DND-41 (cell line): ENCODE data around the gene MGAT5.

Source experiments
- ATAC-seq: fragments of 200-7000 bp; cut with Tn5 transposase; 3 replicates; pipeline ENCODE4 v1.9.1; 2021; ENCODE audit warnings: low read depth; ENCODE audit not compliant: insufficient read depth
- DNase-seq: peaks from one replicate; pipeline ENCODE4 v3.0.0-alpha.2; 2020
- H2AFZ ChIP-seq: 2 replicates; pipeline ENCODE4 v1.6.0; 2012; ENCODE audit warnings: low read depth, low read length
- H3K27ac ChIP-seq: 2 replicates; pipeline ENCODE4 v1.5.1; 2012; ENCODE audit warnings: low read length, inconsistent platforms
- H3K27me3 ChIP-seq: fragments of 200-600 bp; sonication (generic); 2 replicates; pipeline ENCODE4 v1.6.0; 2012; ENCODE audit warnings: low read length, mild to moderate bottlenecking, inconsistent platforms; ENCODE audit not compliant: insufficient read depth, poor library complexity
- H3K36me3 ChIP-seq: 2 replicates; pipeline ENCODE4 v1.5.1; 2012; ENCODE audit warnings: low read length, inconsistent platforms; ENCODE audit not compliant: insufficient read depth
- H3K4me1 ChIP-seq: 2 replicates; pipeline ENCODE4 v1.5.1; 2012; ENCODE audit warnings: mild to moderate bottlenecking, low read length; ENCODE audit not compliant: insufficient read depth
- H3K4me2 ChIP-seq: 2 replicates; pipeline ENCODE4 v1.6.0; 2012; ENCODE audit warnings: mild to moderate bottlenecking, moderate library complexity, low read length, inconsistent platforms; ENCODE audit not compliant: insufficient read depth
- H3K4me3 ChIP-seq, 2 experiments: fragments of 200-600 bp in 1 of 2; shearing (Covaris generic) in 1 of 2; 2 replicates each; pipeline ENCODE4 v1.5.1; 2012 to 2016; ENCODE audit warnings: inconsistent platforms in 2 of 2, low read length in 2 of 2, mild to moderate bottlenecking in 2 of 2, low read depth in 1 of 2, moderate library complexity in 1 of 2
- H3K79me2 ChIP-seq: 2 replicates; pipeline ENCODE4 v1.6.0; 2012; ENCODE audit warnings: low read length, inconsistent platforms; ENCODE audit not compliant: insufficient read depth
- H3K9ac ChIP-seq: 2 replicates; pipeline ENCODE4 v1.6.0; 2012; ENCODE audit warnings: low read depth, mild to moderate bottlenecking, inconsistent platforms, low read length, moderate library complexity
- H3K9me3 ChIP-seq: 2 replicates; pipeline ENCODE4 v1.5.1; 2012; ENCODE audit warnings: low read length, moderate library complexity, mild to moderate bottlenecking, inconsistent platforms; ENCODE audit not compliant: insufficient read depth, severe bottlenecking
- H4K20me1 ChIP-seq: 2 replicates; pipeline ENCODE4 v1.6.0; 2012; ENCODE audit warnings: low read length; ENCODE audit not compliant: insufficient read depth
- EZH2 ChIP-seq: IDR thresholded peaks from 3 replicates; pipeline ENCODE4 v1.6.1; 2012; ENCODE audit warnings: borderline replicate concordance, low read depth, mild to moderate bottlenecking, moderate library complexity, low read length, inconsistent platforms; ENCODE audit not compliant: severe bottlenecking
- TF ChIP-seq, protein P1 (sequence below): IDR thresholded peaks from 2 replicates; pipeline ENCODE4 v1.5.1; 2012; ENCODE audit warnings: borderline replicate concordance, low read length, moderate library complexity, mild to moderate bottlenecking; ENCODE audit not compliant: poor library complexity, severe bottlenecking; ENCODE audit errors: extremely low read depth

Gene MGAT5

DNA sequence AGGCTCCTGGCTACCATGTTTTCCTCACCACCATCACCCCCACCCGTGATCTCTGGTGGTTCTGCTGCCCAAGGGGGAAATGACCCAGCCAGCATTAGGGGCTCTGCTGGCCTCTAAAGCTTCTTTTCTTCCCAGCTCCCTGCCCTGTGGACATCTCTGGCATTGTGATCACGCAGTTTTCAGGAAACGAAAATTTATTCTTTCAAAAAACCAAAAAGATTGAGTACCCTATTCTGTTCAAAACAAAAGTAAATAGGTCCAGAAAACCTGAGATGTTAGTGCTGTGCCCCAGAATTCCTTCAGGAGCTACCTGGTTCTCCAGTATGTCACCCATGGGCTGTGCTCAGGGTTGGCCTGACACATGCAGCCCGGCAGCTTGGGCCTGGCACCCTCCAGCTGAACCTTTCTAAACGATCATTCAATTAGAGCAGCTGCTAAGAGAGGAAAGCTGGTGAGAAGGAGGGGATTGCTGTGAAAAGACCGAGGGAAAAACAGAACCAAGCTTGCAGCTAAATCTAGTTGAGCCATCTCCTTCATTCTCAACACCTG is 157.5 kb downstream of the MGAT5 start:
- Histone ChIP-seq H3K9me3 (no peaks in the 10 kb centered on the region), H3K4me3 (no peak overlapping the region), H3K79me2 (no peaks in the 10 kb centered on the region), H3K36me3 (peaks cover 34% of the 10 kb centered on the region), H3K9ac (no peak overlapping the region), H3K27me3 (no peaks in the 10 kb centered on the region), H4K20me1 (peaks cover 19% of the 10 kb centered on the region), H2AFZ (no peak overlapping the region), H3K4me2 (peak overlapping the region; percentile 49), H3K27ac (peak overlapping the region; percentile 63), H3K4me1 (peaks cover 41% of the 10 kb centered on the region)
- TF ChIP-seq, protein P1, sequence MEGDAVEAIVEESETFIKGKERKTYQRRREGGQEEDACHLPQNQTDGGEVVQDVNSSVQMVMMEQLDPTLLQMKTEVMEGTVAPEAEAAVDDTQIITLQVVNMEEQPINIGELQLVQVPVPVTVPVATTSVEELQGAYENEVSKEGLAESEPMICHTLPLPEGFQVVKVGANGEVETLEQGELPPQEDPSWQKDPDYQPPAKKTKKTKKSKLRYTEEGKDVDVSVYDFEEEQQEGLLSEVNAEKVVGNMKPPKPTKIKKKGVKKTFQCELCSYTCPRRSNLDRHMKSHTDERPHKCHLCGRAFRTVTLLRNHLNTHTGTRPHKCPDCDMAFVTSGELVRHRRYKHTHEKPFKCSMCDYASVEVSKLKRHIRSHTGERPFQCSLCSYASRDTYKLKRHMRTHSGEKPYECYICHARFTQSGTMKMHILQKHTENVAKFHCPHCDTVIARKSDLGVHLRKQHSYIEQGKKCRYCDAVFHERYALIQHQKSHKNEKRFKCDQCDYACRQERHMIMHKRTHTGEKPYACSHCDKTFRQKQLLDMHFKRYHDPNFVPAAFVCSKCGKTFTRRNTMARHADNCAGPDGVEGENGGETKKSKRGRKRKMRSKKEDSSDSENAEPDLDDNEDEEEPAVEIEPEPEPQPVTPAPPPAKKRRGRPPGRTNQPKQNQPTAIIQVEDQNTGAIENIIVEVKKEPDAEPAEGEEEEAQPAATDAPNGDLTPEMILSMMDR = no peak
- no peak for TF ChIP-seq EZH2
- no peak for DNase-seq
- ATAC-seq = no peak

DNA sequence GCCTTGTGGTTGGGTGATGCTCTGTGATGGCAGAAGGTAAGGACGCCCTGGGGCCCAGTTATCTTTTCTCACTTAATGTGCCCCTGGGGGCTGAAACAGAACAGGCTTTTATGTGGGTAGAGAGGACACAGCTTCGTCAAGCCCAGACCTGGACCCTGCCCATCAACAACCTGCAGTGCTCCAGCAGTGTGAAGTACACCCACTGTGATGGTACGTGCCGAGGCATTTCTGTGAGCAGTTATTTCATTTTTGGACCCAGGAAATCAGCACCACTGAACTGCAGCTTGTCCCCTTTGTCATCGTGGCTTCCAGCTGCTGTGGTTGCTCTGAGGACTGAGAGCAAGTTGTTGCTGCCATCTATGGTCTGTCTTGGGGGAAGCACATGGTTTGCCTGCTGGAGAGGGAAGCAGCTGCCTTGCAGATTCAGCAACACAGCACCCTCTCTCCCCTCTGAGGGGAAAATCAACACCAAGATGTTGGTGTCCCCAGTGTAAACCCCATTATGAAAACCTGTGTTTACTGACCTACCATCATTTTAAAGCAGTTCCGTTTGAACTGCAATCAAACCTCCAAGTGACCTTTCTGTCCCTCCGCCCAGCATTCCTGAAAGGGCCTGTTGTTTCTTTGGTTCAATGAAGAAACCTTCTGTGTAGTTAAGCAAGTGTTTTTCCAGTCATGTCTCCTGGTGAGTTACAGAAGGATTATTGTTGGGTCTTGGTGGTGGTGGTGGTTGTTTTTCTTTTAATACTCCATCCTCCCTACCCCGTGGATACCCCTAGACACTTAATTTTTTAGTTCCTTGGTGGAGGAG is 158.2 kb downstream of the MGAT5 start:
- TF ChIP-seq, protein P1 = peak; percentile 93
- no peak for TF ChIP-seq EZH2
- no peak overlapping the region for H2AFZ ChIP-seq
- H3K27ac ChIP-seq = peak overlapping the region; percentile 63
- H4K20me1 ChIP-seq = peaks cover 19% of the 10 kb centered on the region
- peak overlapping the region; percentile 49 for H3K4me2 ChIP-seq
- H3K9ac ChIP-seq = no peak overlapping the region
- no peaks in the 10 kb centered on the region for H3K27me3 ChIP-seq
- H3K36me3 ChIP-seq = peaks cover 27% of the 10 kb centered on the region
- no peaks in the 10 kb centered on the region for H3K79me2 ChIP-seq
- DNase-seq (peak; percentile 86), ATAC-seq (peak; percentile 94)
- peaks cover 41% of the 10 kb centered on the region for H3K4me1 ChIP-seq
- no peak overlapping the region for H3K4me3 ChIP-seq
- no peaks in the 10 kb centered on the region for H3K9me3 ChIP-seq

DNA sequence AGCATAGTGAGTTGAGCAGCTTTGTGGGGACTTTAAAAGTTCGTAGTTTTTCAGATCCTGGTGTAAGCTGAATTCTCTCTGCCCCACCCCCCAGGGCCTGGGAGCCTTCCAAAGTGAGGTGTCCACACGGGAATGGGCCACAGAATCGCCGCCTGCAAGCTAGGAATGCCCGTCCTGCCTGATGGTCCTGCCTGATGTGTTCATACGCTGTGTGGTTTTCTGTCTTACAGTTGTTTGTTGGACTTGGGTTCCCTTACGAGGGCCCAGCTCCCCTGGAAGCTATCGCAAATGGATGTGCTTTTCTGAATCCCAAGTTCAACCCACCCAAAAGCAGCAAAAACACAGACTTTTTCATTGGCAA is 158.7 kb downstream of the MGAT5 start:
- no peak overlapping the region for H3K9ac ChIP-seq

More for the DNA sequence above, 158.7 kb downstream of the MGAT5 start:
- Histone ChIP-seq H3K36me3 (peaks cover 21% of the 10 kb centered on the region), H3K9me3 (no peaks in the 10 kb centered on the region), H3K79me2 (no peaks in the 10 kb centered on the region), H2AFZ (no peak overlapping the region), H3K4me1 (peaks cover 39% of the 10 kb centered on the region), H3K4me2 (peak overlapping the region; percentile 49; the same call in 1 of the 2 replicates), H3K27me3 (no peaks in the 10 kb centered on the region), H3K4me3 (no peak overlapping the region), H4K20me1 (peaks cover 19% of the 10 kb centered on the region), H3K27ac (peak overlapping the region; percentile 42; the same call in 1 of the 2 replicates)
- no peak for ATAC-seq
- DNase-seq = no peak
- TF ChIP-seq, protein P1 = no peak
- TF ChIP-seq EZH2 = no peak
